Stimulated activated effector memory CD8-positive, alpha-beta T cell treated with anti-CD3 and anti-CD28 coated beads, Interleukin-12 subunit alpha, Interleukin-12 subunit beta, amount 100 ng/mL, for 72 hours (primary cell): Measurements from ENCODE around the gene OSCP1.
A peak's percentile ranks its signal among the peaks of the same experiment; 100 is the strongest.
"Not testable (repeated sequence)": the region's sequence is repeated elsewhere in the genome, so short reads cannot be mapped to it uniquely, and the experiment has no call there.

Experiments used
- ATAC-seq: fragments of 150-1000 bp; cut with Tn5 transposase; 2 replicates; pipeline ENCODE4 v1.10.0; 2021
- DNase-seq, 2 donors: peaks; one replicate each; pipeline ENCODE4 v3.0.0; 2021 to 2022; ENCODE audit warnings: low spot score in 2 of 2
- H3K27ac Mint-ChIP-seq: one replicate; pipeline ENCODE4 v1.8.0; 2022; ENCODE audit warnings: mild to moderate bottlenecking, mixed read lengths
- H3K36me3 Mint-ChIP-seq: one replicate; pipeline ENCODE4 v1.8.0; 2022; ENCODE audit warnings: mild to moderate bottlenecking, mixed read lengths
- H3K4me1 Mint-ChIP-seq: one replicate; pipeline ENCODE4 v1.8.0; 2022; ENCODE audit warnings: mixed read lengths
- H3K4me3 Mint-ChIP-seq: one replicate; pipeline ENCODE4 v1.8.0; 2022; ENCODE audit warnings: mild to moderate bottlenecking, mixed read lengths
- H3K9me3 Mint-ChIP-seq: one replicate; pipeline ENCODE4 v1.8.0; 2022; ENCODE audit warnings: mixed read lengths

The OSCP1 gene

DNA sequence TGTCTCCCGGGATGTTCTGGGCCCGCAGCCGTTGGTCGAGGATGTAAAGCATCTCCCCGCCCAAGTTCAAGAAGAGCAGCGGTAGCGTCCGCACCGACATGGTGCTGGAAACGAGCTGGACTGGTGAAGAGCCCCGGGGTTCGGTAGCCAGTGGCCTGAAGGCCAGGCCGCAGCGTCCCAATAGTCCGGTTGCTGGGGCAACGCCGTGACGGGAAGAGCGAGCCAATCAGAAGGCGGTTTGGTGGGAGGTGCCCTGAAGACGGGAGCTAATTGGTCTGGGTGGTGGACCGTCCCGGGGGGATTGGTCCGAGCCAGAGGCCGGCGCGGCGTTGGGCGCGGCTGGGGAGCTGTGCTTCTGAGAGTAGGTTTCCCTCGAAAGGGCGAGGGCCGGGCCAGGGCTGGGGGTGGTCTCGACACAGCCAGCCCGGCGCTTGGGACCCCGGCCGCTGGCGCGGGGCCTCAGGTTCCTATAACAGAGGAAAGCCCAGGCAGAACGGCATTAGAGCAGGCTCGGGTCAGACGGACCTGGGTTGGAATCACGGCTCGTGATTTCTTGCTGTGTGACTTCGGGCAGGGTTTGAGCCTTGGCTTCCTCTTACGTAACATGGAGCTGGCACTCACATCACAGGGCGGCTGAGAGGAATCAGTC is at the start of gene OSCP1:
TSS of gene OSCP1 (minus strand) at position 182 of the 649 bp plus-strand sequence. CDS start at position 100, 82 bp downstream.
- Mint-ChIP-seq H3K27ac (peak within 1 kb of the TSS; percentile 96), H3K9me3 (no peaks in the 10 kb centered on the region), H3K4me3 (peak within 1 kb of the TSS; percentile 80), H3K4me1 (peaks cover 20% of the 10 kb centered on the region), H3K36me3 (peaks cover 15% of the 10 kb centered on the region)
- peak; percentile 73 to 92 for DNase-seq
- ATAC-seq: peak; percentile 99

DNA sequence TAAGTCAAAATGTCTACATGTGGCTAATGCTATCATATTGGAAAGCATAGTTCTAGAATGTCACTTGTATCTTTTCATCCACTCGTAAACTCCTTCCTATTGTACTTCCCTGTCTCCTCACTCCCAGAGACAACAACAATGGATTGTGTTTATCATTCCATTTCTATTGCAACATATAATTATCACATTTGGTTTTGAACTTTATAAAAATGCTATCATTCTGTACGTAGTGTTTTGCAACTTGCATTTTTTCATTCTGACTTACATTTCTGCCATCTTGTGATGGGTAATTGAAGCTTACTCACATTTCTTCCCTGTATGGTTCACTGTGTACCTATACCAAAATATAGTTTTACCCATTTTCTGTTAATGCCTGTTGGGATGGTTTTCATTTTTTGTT is 47.0 kb upstream of the OSCP1 start:
- Mint-ChIP-seq H3K4me3 (no peak overlapping the region), H3K4me1 (no peaks in the 10 kb centered on the region)

DNA sequence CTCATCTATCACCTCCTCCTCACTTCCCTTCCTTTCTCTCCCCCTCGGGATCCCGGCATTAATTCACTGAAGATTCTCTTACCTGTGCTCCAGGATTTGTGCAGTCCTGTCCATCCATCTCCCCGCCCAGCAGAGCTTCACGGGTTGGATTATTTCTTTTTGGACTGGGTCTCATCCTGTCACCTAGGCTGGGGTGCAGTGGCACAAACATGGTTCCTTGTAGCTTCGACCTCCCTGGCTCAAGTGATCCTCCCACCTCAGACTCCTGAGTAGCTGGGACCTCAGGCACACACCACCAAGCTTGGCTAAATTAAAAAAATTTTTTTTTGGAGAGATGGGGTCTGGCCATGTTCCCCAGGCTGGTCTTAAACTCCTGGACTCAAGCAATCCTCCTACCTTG is 44.7 kb upstream of the OSCP1 start:
- Mint-ChIP-seq H3K36me3 (no peaks in the 10 kb centered on the region), H3K27ac (no peak overlapping the region), H3K4me3 (no peak overlapping the region), H3K9me3 (no peaks in the 10 kb centered on the region), H3K4me1 (no peaks in the 10 kb centered on the region)
- DNase-seq: no peak
- no peak for ATAC-seq

More for the DNA sequence above, 47.0 kb upstream of the OSCP1 start:
- H3K36me3 Mint-ChIP-seq: no peaks in the 10 kb centered on the region
- H3K9me3 Mint-ChIP-seq: no peaks in the 10 kb centered on the region
- no peak for ATAC-seq
- no peak for DNase-seq
- no peak overlapping the region for H3K27ac Mint-ChIP-seq

GRCh38 chr1:36493524-36493923 is 43.3 kb upstream of the OSCP1 start:
- Mint-ChIP-seq H3K4me1 (no peaks in the 10 kb centered on the region), H3K9me3 (no peaks in the 10 kb centered on the region), H3K36me3 (no peaks in the 10 kb centered on the region), H3K4me3 (no peak overlapping the region), H3K27ac (no peak overlapping the region)
- DNase-seq (no peak), ATAC-seq (no peak)

- Mint-ChIP-seq H3K9me3 (no peaks in the 10 kb centered on the region), H3K36me3 (no peaks in the 10 kb centered on the region), H3K4me3 (no peak overlapping the region), H3K27ac (no peak overlapping the region), H3K4me1 (no peaks in the 10 kb centered on the region)
- DNase-seq (no peak), ATAC-seq (no peak)
Measured at GRCh38 chr1:36492491-36492890, 42.2 kb upstream of the OSCP1 start.

DNA sequence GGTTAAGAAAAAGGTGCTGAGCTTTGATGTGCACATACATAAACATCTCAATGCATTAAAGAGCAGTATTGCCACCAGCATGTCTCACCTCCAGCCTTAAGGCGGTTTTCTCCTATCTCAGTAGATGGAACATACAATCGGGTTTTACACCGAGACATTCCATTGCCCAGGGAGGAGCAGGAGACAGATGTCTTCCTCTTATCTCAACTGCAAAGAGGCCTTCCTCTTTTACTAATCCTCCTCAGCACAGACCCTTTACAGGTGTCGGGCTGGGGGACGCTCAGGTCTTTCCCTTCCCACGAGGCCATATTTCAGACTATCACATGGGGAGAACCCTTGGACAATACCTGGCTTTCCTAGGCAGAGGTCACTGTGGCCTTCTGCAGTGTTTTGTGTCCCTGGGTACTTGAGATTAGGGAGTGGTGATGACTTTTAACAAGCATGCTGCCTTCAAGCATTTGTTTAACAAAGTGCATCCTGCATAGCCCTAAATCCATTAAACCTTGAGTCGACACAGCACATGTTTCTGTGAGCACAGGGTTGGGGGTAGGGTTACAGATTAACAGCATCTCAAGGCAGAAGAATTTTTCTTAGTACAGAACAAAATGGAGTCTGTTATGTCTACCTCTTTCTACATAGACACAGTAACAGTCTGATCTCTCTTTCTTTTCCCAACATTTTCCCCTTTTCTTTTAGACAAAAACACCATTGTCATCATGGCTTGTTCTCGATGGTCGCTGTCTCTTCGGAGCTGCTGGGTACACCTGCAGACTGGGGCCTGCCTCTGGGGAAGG is 39.2 kb upstream of the OSCP1 start:
- H3K27ac Mint-ChIP-seq, H3K4me3 Mint-ChIP-seq, H3K9me3 Mint-ChIP-seq, ATAC-seq, DNase-seq, H3K4me1 Mint-ChIP-seq, H3K36me3 Mint-ChIP-seq: not testable (repeated sequence)

GRCh38 chr1:36487906-36488305 is 37.7 kb upstream of the OSCP1 start:
- DNase-seq: no peak
- H3K9me3 Mint-ChIP-seq: no peaks in the 10 kb centered on the region
- no peaks in the 10 kb centered on the region for H3K4me1 Mint-ChIP-seq
- H3K27ac Mint-ChIP-seq: no peak overlapping the region
- no peaks in the 10 kb centered on the region for H3K36me3 Mint-ChIP-seq
- no peak overlapping the region for H3K4me3 Mint-ChIP-seq
- ATAC-seq: no peak

GRCh38 chr1:36487336-36487725 is 37.1 kb upstream of the OSCP1 start:
- not testable (repeated sequence) for H3K27ac Mint-ChIP-seq, H3K4me3 Mint-ChIP-seq, H3K4me1 Mint-ChIP-seq, DNase-seq, H3K36me3 Mint-ChIP-seq, H3K9me3 Mint-ChIP-seq, ATAC-seq

GRCh38 chr1:36486439-36487335 is 36.4 kb upstream of the OSCP1 start:
- DNase-seq: no peak
- Mint-ChIP-seq H3K4me3 (no peak overlapping the region), H3K4me1 (peaks cover 7% of the 10 kb centered on the region), H3K36me3 (no peaks in the 10 kb centered on the region), H3K27ac (no peak overlapping the region), H3K9me3 (no peaks in the 10 kb centered on the region)
- ATAC-seq: no peak

- H3K4me3 Mint-ChIP-seq: no peak overlapping the region
- H3K4me1 Mint-ChIP-seq: peaks cover 7% of the 10 kb centered on the region
- no peaks in the 10 kb centered on the region for H3K36me3 Mint-ChIP-seq
- ATAC-seq (no peak), DNase-seq (no peak)
- no peak overlapping the region for H3K27ac Mint-ChIP-seq
- no peaks in the 10 kb centered on the region for H3K9me3 Mint-ChIP-seq
Measured at GRCh38 chr1:36486093-36486438, 35.8 kb upstream of the OSCP1 start.

DNA sequence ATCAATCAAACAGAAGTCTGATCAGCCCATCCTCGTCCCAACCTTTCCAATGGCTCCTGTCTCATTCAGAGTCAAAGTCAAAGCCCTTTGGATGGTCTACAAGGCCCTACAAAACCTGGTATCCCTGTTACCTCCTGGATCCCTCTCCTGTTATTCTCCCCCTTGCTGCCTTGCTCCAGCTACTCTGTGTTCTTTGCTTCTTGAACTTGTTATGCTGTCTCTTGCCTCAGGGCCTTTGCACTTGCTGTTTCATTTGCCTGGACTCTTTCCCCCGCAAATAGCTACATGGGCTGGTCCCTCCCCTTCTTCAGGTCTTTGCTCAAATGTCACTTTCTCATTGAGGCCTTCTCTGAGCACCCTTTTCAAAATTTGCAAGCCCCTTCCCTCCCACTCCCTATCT is 33.8 kb upstream of the OSCP1 start:
- Mint-ChIP-seq H3K4me1 (peaks cover 7% of the 10 kb centered on the region), H3K9me3 (no peaks in the 10 kb centered on the region), H3K27ac (no peak overlapping the region), H3K36me3 (no peaks in the 10 kb centered on the region), H3K4me3 (no peak overlapping the region)
- no peak for ATAC-seq
- no peak for DNase-seq

GRCh38 chr1:36482724-36483388 is 32.6 kb upstream of the OSCP1 start, which contains the start of gene CSF3R:
Gene CSF3R (minus strand): TSS chr1:36482913. CDS start chr1:36479496, 3,417 bp downstream.
- Mint-ChIP-seq H3K9me3 (no peaks in the 10 kb centered on the region), H3K36me3 (no peaks in the 10 kb centered on the region), H3K27ac (no peak within 1 kb of the TSS), H3K4me1 (peaks cover 7% of the 10 kb centered on the region), H3K4me3 (no peak within 1 kb of the TSS)
- no peak for DNase-seq
- ATAC-seq: no peak

- DNase-seq: no peak
- Mint-ChIP-seq H3K4me3 (no peak overlapping the region), H3K9me3 (no peaks in the 10 kb centered on the region), H3K27ac (no peak overlapping the region), H3K4me1 (peaks cover 7% of the 10 kb centered on the region), H3K36me3 (no peaks in the 10 kb centered on the region)
- no peak for ATAC-seq
Measured at GRCh38 chr1:36481771-36482723, 31.8 kb upstream of the OSCP1 start.

GRCh38 chr1:36481091-36481490 is 30.8 kb upstream of the OSCP1 start:
- ATAC-seq (no peak), DNase-seq (no peak)
- Mint-ChIP-seq H3K9me3 (no peaks in the 10 kb centered on the region), H3K27ac (no peak overlapping the region), H3K4me1 (peaks cover 7% of the 10 kb centered on the region), H3K36me3 (no peaks in the 10 kb centered on the region), H3K4me3 (no peak overlapping the region)
